HEK293 (cell line): Measurements from ENCODE around the gene DNAJC4.

Experiments used
- KLF7 ChIP-seq: fragments of 450-650 bp; formaldehyde crosslinking; IDR thresholded peaks from 2 replicates; pipeline ENCODE4 v1.5.1; 2016; ENCODE audit warnings: missing biosample characterization, missing genetic modification characterization, borderline replicate concordance
- MYNN ChIP-seq: fragments of 450-650 bp; formaldehyde crosslinking; IDR thresholded peaks from 2 replicates; pipeline ENCODE4 v1.5.1; 2016; ENCODE audit warnings: missing biosample characterization, missing genetic modification characterization, borderline replicate concordance
- REST ChIP-seq: fragments of 450-650 bp; formaldehyde crosslinking; IDR thresholded peaks from 2 replicates; pipeline ENCODE4 v1.5.1; 2016; ENCODE audit warnings: missing biosample characterization, missing genetic modification characterization
- SALL2 ChIP-seq: fragments of 450-650 bp; formaldehyde crosslinking; IDR thresholded peaks from 2 replicates; pipeline ENCODE4 v1.5.0; 2017; ENCODE audit warnings: missing biosample characterization, mild to moderate bottlenecking, missing genetic modification characterization, borderline replicate concordance
- SP2 ChIP-seq: fragments of 450-650 bp; formaldehyde crosslinking; IDR thresholded peaks from 2 replicates; pipeline ENCODE4 v1.5.1; 2016; ENCODE audit warnings: missing biosample characterization, missing genetic modification characterization
- SP3 ChIP-seq: fragments of 450-650 bp; formaldehyde crosslinking; IDR thresholded peaks from 2 replicates; pipeline ENCODE4 v1.5.1; 2016; ENCODE audit warnings: missing biosample characterization, missing genetic modification characterization
- YY1 ChIP-seq: fragments of 450-650 bp; formaldehyde crosslinking; IDR thresholded peaks from 2 replicates; pipeline ENCODE4 v1.5.1; 2018; ENCODE audit warnings: missing biosample characterization, missing genetic modification characterization
- ZBTB20 ChIP-seq: fragments of 450-650 bp; formaldehyde crosslinking; IDR thresholded peaks from 2 replicates; pipeline ENCODE4 v1.5.1; 2016; ENCODE audit warnings: missing biosample characterization, missing genetic modification characterization
- ZEB2 ChIP-seq: fragments of 450-650 bp; formaldehyde crosslinking; IDR thresholded peaks from 2 replicates; pipeline ENCODE4 v1.5.1; 2016; ENCODE audit warnings: missing biosample characterization, missing genetic modification characterization
- ZNF155 ChIP-seq: fragments of 450-650 bp; formaldehyde crosslinking; IDR thresholded peaks from 2 replicates; pipeline ENCODE4 v1.5.1; 2016; ENCODE audit warnings: missing biosample characterization, missing genetic modification characterization
- ZNF18 ChIP-seq: fragments of 450-650 bp; formaldehyde crosslinking; IDR thresholded peaks from 2 replicates; pipeline ENCODE4 v1.5.1; 2016; ENCODE audit warnings: missing biosample characterization, missing genetic modification characterization
- ZNF366 ChIP-seq: fragments of 450-650 bp; formaldehyde crosslinking; conservative IDR thresholded peaks from 2 replicates; pipeline ENCODE4 v1.5.1; 2016; ENCODE audit warnings: missing biosample characterization, missing genetic modification characterization
- ZNF514 ChIP-seq: fragments of 450-650 bp; formaldehyde crosslinking; IDR thresholded peaks from 2 replicates; pipeline ENCODE4 v1.5.1; 2016; ENCODE audit warnings: missing biosample characterization, missing genetic modification characterization
- ZNF600 ChIP-seq: fragments of 450-650 bp; formaldehyde crosslinking; IDR thresholded peaks from 2 replicates; pipeline ENCODE4 v1.5.1; 2016; ENCODE audit warnings: missing biosample characterization, missing genetic modification characterization
- ZNF621 ChIP-seq: fragments of 450-650 bp; formaldehyde crosslinking; IDR thresholded peaks from 2 replicates; pipeline ENCODE4 v1.5.1; 2017; ENCODE audit warnings: missing biosample characterization, missing genetic modification characterization
- ZNF626 ChIP-seq: fragments of 450-650 bp; sonication (Bioruptor Pico); formaldehyde crosslinking; IDR thresholded peaks from 2 replicates; pipeline ENCODE4 v1.5.1; 2018; ENCODE audit warnings: missing biosample characterization, missing genetic modification characterization, inconsistent platforms
- ZNF645 ChIP-seq: fragments of 450-650 bp; formaldehyde crosslinking; IDR thresholded peaks from 2 replicates; pipeline ENCODE4; 2016; ENCODE audit warnings: missing biosample characterization, missing genetic modification characterization
- ZNF707 ChIP-seq: fragments of 450-650 bp; formaldehyde crosslinking; IDR thresholded peaks from 2 replicates; pipeline ENCODE4 v1.5.1; 2016; ENCODE audit warnings: missing biosample characterization, missing genetic modification characterization
- ZNF747 ChIP-seq: fragments of 450-650 bp; formaldehyde crosslinking; IDR thresholded peaks from 2 replicates; pipeline ENCODE4 v1.5.1; 2016; ENCODE audit warnings: missing biosample characterization, missing genetic modification characterization
- TF ChIP-seq, protein P1 (sequence below): fragments of 450-650 bp; IDR thresholded peaks from 2 replicates; pipeline ENCODE4 v1.5.1; 2018; ENCODE audit warnings: missing biosample characterization, mild to moderate bottlenecking, missing genetic modification characterization
- TF ChIP-seq, protein P2 (sequence below): fragments of 450-650 bp; formaldehyde crosslinking; IDR thresholded peaks from 2 replicates; pipeline ENCODE4 v1.5.1; 2017; ENCODE audit warnings: missing biosample characterization, missing genetic modification characterization
- TF ChIP-seq, protein P3 (sequence below): fragments of 450-650 bp; formaldehyde crosslinking; IDR thresholded peaks from 2 replicates; pipeline ENCODE4 v1.5.1; 2016; ENCODE audit warnings: missing biosample characterization, missing genetic modification characterization
- TF ChIP-seq, protein P4 (sequence below): fragments of 450-650 bp; formaldehyde crosslinking; IDR thresholded peaks from 2 replicates; pipeline ENCODE4 v1.5.1; 2016; ENCODE audit warnings: missing biosample characterization, missing genetic modification characterization

The DNAJC4 gene

GRCh38 chr11:64241491-64242374 is 11.4 kb downstream of the DNAJC4 start (continued):
- TF ChIP-seq, protein P1, sequence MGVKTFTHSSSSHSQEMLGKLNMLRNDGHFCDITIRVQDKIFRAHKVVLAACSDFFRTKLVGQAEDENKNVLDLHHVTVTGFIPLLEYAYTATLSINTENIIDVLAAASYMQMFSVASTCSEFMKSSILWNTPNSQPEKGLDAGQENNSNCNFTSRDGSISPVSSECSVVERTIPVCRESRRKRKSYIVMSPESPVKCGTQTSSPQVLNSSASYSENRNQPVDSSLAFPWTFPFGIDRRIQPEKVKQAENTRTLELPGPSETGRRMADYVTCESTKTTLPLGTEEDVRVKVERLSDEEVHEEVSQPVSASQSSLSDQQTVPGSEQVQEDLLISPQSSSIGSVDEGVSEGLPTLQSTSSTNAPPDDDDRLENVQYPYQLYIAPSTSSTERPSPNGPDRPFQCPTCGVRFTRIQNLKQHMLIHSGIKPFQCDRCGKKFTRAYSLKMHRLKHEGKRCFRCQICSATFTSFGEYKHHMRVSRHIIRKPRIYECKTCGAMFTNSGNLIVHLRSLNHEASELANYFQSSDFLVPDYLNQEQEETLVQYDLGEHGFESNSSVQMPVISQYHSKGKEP (tag by site-specific recombination), result no peak
- TF ChIP-seq MYNN (tag by site-specific recombination) (no peak), ZNF366 (tag by site-specific recombination) (peak; percentile 52; the same call in 1 of the 2 replicates), ZBTB20 (tag by site-specific recombination) (peak; percentile 55), ZNF514 (tag by site-specific recombination) (no peak), ZNF600 (peak; percentile 96), ZNF707 (no peak), ZNF747 (tag by site-specific recombination) (no peak), YY1 (tag by site-specific recombination) (peak; percentile 19; the same call in 1 of the 2 replicates), SP2 (tag by site-specific recombination) (peak; percentile 87), ZNF645 (tag by site-specific recombination) (no peak), SALL2 (tag by site-specific recombination) (no peak), ZNF155 (tag by site-specific recombination) (no peak), ZEB2 (tag by site-specific recombination) (no peak), KLF7 (tag by site-specific recombination) (no peak), ZNF18 (tag by site-specific recombination) (no peak), SP3 (peak; percentile 67), REST (tag by site-specific recombination) (no peak), ZNF626 (no peak), ZNF621 (no peak)
- TF ChIP-seq, protein P2, sequence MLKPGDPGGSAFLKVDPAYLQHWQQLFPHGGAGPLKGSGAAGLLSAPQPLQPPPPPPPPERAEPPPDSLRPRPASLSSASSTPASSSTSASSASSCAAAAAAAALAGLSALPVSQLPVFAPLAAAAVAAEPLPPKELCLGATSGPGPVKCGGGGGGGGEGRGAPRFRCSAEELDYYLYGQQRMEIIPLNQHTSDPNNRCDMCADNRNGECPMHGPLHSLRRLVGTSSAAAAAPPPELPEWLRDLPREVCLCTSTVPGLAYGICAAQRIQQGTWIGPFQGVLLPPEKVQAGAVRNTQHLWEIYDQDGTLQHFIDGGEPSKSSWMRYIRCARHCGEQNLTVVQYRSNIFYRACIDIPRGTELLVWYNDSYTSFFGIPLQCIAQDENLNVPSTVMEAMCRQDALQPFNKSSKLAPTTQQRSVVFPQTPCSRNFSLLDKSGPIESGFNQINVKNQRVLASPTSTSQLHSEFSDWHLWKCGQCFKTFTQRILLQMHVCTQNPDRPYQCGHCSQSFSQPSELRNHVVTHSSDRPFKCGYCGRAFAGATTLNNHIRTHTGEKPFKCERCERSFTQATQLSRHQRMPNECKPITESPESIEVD (tag by site-specific recombination), result no peak
- TF ChIP-seq, protein P3, sequence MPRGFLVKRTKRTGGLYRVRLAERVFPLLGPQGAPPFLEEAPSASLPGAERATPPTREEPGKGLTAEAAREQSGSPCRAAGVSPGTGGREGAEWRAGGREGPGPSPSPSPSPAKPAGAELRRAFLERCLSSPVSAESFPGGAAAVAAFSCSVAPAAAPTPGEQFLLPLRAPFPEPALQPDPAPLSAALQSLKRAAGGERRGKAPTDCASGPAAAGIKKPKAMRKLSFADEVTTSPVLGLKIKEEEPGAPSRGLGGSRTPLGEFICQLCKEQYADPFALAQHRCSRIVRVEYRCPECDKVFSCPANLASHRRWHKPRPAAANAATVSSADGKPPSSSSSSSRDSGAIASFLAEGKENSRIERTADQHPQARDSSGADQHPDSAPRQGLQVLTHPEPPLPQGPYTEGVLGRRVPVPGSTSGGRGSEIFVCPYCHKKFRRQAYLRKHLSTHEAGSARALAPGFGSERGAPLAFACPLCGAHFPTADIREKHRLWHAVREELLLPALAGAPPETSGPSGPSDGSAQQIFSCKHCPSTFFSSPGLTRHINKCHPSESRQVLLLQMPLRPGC (tag by site-specific recombination), result no peak
- TF ChIP-seq, protein P4, sequence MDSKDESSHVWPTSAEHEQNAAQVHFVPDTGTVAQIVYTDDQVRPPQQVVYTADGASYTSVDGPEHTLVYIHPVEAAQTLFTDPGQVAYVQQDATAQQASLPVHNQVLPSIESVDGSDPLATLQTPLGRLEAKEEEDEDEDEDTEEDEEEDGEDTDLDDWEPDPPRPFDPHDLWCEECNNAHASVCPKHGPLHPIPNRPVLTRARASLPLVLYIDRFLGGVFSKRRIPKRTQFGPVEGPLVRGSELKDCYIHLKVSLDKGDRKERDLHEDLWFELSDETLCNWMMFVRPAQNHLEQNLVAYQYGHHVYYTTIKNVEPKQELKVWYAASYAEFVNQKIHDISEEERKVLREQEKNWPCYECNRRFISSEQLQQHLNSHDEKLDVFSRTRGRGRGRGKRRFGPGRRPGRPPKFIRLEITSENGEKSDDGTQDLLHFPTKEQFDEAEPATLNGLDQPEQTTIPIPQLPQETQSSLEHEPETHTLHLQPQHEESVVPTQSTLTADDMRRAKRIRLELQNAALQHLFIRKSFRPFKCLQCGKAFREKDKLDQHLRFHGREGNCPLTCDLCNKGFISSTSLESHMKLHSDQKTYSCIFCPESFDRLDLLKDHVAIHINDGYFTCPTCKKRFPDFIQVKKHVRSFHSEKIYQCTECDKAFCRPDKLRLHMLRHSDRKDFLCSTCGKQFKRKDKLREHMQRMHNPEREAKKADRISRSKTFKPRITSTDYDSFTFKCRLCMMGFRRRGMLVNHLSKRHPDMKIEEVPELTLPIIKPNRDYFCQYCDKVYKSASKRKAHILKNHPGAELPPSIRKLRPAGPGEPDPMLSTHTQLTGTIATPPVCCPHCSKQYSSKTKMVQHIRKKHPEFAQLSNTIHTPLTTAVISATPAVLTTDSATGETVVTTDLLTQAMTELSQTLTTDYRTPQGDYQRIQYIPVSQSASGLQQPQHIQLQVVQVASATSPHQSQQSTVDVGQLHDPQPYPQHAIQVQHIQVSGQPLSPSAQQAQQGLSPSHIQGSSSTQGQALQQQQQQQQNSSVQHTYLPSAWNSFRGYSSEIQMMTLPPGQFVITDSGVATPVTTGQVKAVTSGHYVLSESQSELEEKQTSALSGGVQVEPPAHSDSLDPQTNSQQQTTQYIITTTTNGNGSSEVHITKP (tag by site-specific recombination), result peak; percentile 78
